Measurements from ENCODE around the gene SYCP2.
A peak's percentile ranks its signal among the peaks of the same experiment; 100 is the strongest.

Gene SYCP2

GRCh38 chr20:59925359-59925758, 8.1 kb downstream of the SYCP2 start:
- no peaks in the 10 kb centered on the region for H4K20me1 ChIP-seq (ENCODE audit: insufficient read depth, low read length)
- H3K27ac ChIP-seq (ENCODE audit: low read length) = no peak overlapping the region
- H3K9ac ChIP-seq (ENCODE audit: low read length) = no peak overlapping the region
- no peaks in the 10 kb centered on the region for H3K9me3 ChIP-seq (ENCODE audit: insufficient read depth, low read length)
- no peak overlapping the region for H2AFZ ChIP-seq (ENCODE audit: low read depth, low read length)
- no peak for TF ChIP-seq CTCF (IDR thresholded peaks at IDR 0.05; ENCODE audit: low read depth, low read length)
- TF ChIP-seq EZH2phosphoT487 (IDR thresholded peaks at IDR 0.05; ENCODE audit: low read depth) = no peak
- peaks cover 41% of the 10 kb centered on the region for H3K27me3 ChIP-seq (ENCODE audit: low read depth, low read length)
- no peaks in the 10 kb centered on the region for H3K79me2 ChIP-seq (ENCODE audit: low read length)
- no peak overlapping the region for H3K4me3 ChIP-seq (ENCODE audit: low read length)
- H3K4me2 ChIP-seq (ENCODE audit: low read length) = no peak overlapping the region
- no peaks in the 10 kb centered on the region for H3K36me3 ChIP-seq (replicated peaks; ENCODE audit: low read depth, low read length)
- H3K4me1 ChIP-seq (ENCODE audit: low read length) = no peaks in the 10 kb centered on the region

GRCh38 chr20:59923514-59923913, 9.9 kb downstream of the SYCP2 start:
- no peaks in the 10 kb centered on the region for H3K36me3 ChIP-seq (replicated peaks; ENCODE audit: low read depth, low read length)
- H3K4me1 ChIP-seq (ENCODE audit: low read length) = no peaks in the 10 kb centered on the region
- H3K9me3 ChIP-seq (ENCODE audit: insufficient read depth, low read length) = no peaks in the 10 kb centered on the region
- peaks cover 41% of the 10 kb centered on the region for H3K27me3 ChIP-seq (ENCODE audit: low read depth, low read length)
- H3K4me3 ChIP-seq (ENCODE audit: low read length) = no peak overlapping the region
- TF ChIP-seq EZH2phosphoT487 (IDR thresholded peaks at IDR 0.05; ENCODE audit: low read depth) (no peak), CTCF (IDR thresholded peaks at IDR 0.05; ENCODE audit: low read depth, low read length) (no peak)
- no peak overlapping the region for H3K4me2 ChIP-seq (ENCODE audit: low read length)
- no peak overlapping the region for H3K9ac ChIP-seq (ENCODE audit: low read length)
- no peak overlapping the region for H2AFZ ChIP-seq (ENCODE audit: low read depth, low read length)
- no peak overlapping the region for H3K27ac ChIP-seq (ENCODE audit: low read length)
- H4K20me1 ChIP-seq (ENCODE audit: insufficient read depth, low read length) = no peaks in the 10 kb centered on the region
- H3K79me2 ChIP-seq (ENCODE audit: low read length) = no peaks in the 10 kb centered on the region

- Histone ChIP-seq H3K4me1 (ENCODE audit: low read length) (no peaks in the 10 kb centered on the region), H3K4me2 (ENCODE audit: low read length) (no peak overlapping the region), H3K27me3 (ENCODE audit: low read depth, low read length) (peaks cover 25% of the 10 kb centered on the region), H3K4me3 (ENCODE audit: low read length) (no peak overlapping the region), H4K20me1 (ENCODE audit: insufficient read depth, low read length) (no peaks in the 10 kb centered on the region), H3K9me3 (ENCODE audit: insufficient read depth, low read length) (no peaks in the 10 kb centered on the region), H3K36me3 (replicated peaks; ENCODE audit: low read depth, low read length) (no peaks in the 10 kb centered on the region), H2AFZ (ENCODE audit: low read depth, low read length) (no peak overlapping the region), H3K27ac (ENCODE audit: low read length) (no peak overlapping the region), H3K9ac (ENCODE audit: low read length) (no peak overlapping the region), H3K79me2 (ENCODE audit: low read length) (no peaks in the 10 kb centered on the region)
- TF ChIP-seq CTCF (IDR thresholded peaks at IDR 0.05; ENCODE audit: low read depth, low read length) = no peak
- TF ChIP-seq EZH2phosphoT487 (IDR thresholded peaks at IDR 0.05; ENCODE audit: low read depth) = no peak
Observed at GRCh38 chr20:59920944-59921343, 12.5 kb downstream of the SYCP2 start.

- H3K4me1 ChIP-seq (ENCODE audit: low read length) = peaks cover 5% of the 10 kb centered on the region
- no peak for TF ChIP-seq EZH2phosphoT487 (IDR thresholded peaks at IDR 0.05; ENCODE audit: low read depth)
- no peak for TF ChIP-seq CTCF (IDR thresholded peaks at IDR 0.05; ENCODE audit: low read depth, low read length)
- H2AFZ ChIP-seq (ENCODE audit: low read depth, low read length) = peak overlapping the region; percentile 69
- peaks cover 8% of the 10 kb centered on the region; the same call in 1 of the 2 replicates for H3K27me3 ChIP-seq (ENCODE audit: low read depth, low read length)
- H3K4me2 ChIP-seq (ENCODE audit: low read length) = peak overlapping the region; percentile 37
- H3K9ac ChIP-seq (ENCODE audit: low read length) = no peak overlapping the region
- H3K79me2 ChIP-seq (ENCODE audit: low read length) = no peaks in the 10 kb centered on the region
- no peak overlapping the region for H3K4me3 ChIP-seq (ENCODE audit: low read length)
- H3K27ac ChIP-seq (ENCODE audit: low read length) = no peak overlapping the region
- H4K20me1 ChIP-seq (ENCODE audit: insufficient read depth, low read length) = no peaks in the 10 kb centered on the region
- no peaks in the 10 kb centered on the region for H3K36me3 ChIP-seq (replicated peaks; ENCODE audit: low read depth, low read length)
- no peaks in the 10 kb centered on the region for H3K9me3 ChIP-seq (ENCODE audit: insufficient read depth, low read length)
Observed at GRCh38 chr20:59912609-59913008, 20.8 kb downstream of the SYCP2 start.
